ENCODE measurements around the gene NSMCE1. TPM values are rescaled to one million over a fixed set of nuclear protein-coding genes. Genes with fewer than 3 reads are reported as not detected.
A peak's percentile ranks its signal among the peaks of the same experiment; 100 is the strongest.
"Not testable (repeated sequence)": the region's sequence is repeated elsewhere in the genome, so short reads cannot be mapped to it uniquely, and the experiment has no call there.

NSMCE1 gene
- total RNA-seq, 1 donor from 2014 or later, result 41.1 TPM

DNA sequence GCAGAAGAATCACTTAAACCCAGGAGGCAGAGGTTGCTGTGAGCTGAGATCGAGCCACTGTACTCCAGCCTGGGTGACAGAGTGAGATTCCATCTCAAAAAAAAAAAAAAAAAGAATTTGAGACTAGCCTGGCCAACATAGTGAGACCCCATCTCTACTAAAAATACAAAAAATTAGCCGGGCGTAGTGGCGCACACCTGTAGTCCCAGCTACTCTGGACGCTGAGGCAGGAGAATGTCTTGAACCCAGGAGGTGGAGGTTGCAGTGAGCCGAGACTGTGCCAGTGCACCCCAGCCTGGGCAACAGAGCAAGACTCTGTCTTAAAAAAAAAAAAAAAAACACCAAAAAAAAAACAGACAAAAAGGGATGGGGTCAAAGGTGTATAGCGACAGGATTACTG, 4.1 kb upstream of the NSMCE1 start:
- not testable (repeated sequence) for DNase-seq (ENCODE audit: low read depth in 2 of 2)

DNA sequence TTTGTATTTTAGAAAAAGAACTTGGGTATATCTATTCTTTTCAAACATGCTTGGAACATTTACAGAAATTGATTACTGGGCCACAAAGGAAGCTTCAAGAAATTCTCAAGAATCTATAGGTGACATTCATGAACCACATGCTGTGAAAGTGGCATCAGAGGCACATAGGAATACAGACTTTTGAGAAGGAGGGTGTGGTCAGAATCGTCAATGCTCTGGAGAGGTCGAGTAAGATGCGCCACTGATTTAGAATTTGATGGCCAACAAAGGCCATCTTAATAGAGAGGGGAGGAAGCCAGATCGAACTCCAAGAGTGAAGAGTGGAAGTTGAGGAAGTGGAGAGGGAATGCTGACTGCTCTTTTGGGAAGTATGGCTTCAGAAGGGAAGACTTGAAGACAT, 3.5 kb upstream of the NSMCE1 start:
- DNase-seq (ENCODE audit: low read depth in 2 of 2), result no peak

DNA sequence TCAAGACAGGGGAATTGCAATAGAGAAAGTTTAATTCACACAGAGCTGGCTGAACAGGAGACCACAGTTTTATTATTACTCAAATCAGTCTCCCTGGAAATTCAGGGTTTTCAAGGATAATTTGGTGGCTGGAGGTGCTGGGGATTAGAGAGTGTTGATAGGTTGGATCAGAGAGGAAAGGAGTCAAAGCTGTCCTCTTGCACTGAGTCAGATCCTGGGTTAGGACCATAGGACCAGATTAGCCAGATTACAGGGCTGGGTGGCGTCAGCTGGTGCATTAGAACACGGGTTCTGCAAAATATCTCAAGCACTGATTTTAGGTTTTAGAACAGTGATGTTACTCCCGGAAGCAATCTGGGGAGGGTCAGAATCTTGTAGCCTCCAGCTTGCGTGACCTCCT, 1.8 kb upstream of the NSMCE1 start:
- no peak for DNase-seq (ENCODE audit: low read depth in 2 of 2)

DNA sequence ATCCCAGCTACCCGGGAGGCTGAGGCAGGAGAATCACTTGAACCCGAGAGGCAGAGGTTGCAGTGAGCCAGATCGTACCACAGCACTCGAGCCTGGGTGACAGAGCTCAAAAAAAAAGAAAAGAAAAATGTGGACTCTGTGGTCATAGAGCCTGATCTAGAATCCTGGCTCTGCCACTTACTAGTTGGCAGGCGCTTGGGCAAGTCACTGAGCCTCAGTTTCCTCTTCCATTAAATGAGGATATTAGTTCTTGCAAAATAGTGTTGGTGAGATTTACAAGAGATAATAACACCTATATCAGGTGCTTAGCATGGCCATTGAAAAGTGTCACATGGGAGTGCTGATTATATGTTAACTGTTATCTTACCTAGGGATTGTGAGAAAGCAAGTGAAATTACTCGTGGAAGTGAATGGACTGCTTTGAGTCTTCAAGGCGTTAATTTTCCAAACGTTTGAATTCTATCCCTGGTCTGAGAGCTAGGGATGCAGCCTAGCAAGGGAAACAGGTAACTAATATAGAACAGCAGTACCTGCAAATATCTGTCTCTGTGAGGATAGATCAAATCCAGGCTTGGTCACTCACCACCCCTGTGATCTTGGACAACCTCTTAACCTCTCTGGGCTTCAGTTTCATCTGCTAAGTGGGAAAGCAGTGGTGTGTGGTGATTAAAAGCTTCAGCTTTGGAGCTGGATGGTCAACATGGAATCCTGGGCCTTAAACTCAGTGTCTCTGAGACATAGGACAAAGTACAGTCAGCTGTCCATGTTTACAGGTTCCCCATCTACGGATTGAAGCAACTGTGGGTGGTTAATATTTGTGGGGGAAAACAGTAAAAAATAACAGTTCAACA, 953 bp upstream of the NSMCE1 start:
- no peak for DNase-seq (ENCODE audit: low read depth in 2 of 2)

DNA sequence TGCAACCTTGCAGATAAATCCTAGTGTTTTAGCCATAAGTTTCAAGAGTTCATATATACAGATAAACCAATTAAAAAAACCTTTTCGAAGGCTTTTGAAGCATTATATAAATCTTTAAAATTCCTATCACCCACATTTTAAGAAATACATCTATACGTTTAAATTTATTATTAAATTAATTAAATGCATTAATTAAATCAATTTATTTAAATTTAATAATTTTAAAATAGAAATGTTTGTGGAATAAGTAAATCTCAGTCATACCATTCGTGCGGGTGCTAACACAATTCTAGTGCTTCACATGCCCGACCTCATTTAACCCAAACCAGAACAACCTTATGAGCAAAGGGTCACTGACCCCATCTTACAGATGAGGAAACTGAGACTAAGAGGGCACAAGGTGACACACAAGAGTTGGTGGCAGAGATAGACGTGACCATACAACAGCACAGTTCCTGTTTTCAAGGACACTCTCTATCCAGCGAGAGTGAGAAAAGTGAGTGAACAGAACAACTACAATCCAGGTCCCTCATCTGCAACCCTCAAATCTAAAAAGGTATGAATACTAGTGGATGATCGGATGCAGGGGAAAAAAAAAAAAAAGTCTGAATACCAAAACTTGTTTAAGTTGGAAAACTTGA, 1.4 kb downstream of the NSMCE1 start:
- no peak for DNase-seq (ENCODE audit: low read depth in 2 of 2)

DNA sequence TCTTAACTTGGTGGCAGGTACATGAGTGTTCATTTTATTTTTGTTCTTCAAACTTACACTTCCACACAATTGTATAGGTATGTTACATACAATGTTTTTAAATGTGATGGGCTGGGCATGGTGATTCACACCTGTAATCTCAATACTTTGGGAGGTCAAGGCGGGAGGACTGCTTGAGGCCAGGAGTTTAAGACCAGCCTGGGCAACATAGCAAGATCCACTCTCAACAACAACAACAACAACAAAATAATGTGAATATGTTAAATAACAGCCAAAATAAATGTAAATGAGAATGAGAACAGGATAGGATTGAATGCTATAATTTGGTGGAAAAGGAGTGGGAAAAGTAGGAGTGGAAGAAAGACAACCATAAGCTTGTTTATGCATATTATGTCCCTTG, 2.6 kb downstream of the NSMCE1 start:
- no peak for DNase-seq (ENCODE audit: low read depth in 2 of 2)

DNA sequence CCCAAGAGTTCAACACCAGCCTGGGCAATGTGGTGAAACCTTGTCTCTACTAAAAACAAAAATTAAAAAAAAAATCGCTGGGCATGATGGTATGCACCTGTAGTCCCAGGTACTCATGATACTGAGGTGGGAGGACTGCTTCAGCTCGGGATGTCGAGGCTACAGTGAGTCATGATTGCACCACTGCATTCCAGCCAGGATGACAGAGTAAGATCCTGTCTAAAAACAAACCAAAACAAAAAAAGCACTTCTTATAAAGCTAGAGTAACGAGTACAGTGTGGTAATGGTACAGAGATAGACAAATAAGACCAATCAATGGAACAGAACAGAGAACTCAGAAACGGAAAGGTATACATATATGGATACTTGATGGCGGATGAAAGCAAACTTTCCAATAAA, 4.4 kb downstream of the NSMCE1 start:
- peak; percentile 55 to 77 for DNase-seq (ENCODE audit: low read depth in 2 of 2)

DNA sequence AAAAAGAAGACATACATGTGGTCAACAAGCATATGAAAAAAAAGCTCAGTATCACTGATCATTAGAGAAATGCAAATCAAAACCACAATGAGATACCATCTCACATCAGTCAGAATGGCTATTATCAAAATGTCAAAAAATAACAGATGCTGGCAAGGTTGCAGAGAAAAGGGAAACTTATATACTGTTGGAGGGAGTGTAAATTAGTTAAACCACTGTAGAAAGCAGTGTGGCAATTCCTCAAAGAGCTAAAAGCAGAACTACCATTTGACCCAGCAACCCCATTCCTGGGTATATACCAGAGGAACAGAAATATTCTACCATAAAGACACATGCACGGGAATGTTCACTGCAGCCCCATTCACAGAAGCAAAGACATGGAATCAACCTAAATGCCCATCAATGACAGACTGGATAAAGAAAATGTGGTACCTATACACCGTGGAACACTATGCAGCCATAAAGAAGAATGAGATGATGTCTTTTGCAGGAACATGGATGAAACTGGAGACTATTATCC, 5.6 kb downstream of the NSMCE1 start:
- DNase-seq (ENCODE audit: low read depth in 2 of 2), result not testable (repeated sequence)

DNA sequence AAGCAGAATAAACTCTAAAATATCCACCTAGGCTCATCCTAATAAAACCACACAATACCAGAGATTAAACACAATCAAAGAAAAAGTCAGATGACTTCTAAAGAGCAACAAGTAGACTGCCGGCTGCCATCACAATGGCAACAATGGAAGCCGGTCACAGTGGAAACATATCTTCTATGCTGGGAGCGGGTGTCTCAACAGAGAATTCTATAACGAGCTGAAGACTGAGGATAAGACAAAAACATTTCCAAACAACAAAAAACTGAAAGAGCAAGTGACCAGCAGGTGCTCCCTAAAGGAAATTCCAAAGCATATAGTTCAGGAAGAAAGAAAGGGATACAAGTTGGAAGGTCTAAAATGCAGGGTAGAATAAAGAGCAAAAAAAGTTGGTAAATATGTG, 8.9 kb downstream of the NSMCE1 start:
- DNase-seq (ENCODE audit: low read depth in 2 of 2), result peak in 1 of 2 donors; percentile 52

DNA sequence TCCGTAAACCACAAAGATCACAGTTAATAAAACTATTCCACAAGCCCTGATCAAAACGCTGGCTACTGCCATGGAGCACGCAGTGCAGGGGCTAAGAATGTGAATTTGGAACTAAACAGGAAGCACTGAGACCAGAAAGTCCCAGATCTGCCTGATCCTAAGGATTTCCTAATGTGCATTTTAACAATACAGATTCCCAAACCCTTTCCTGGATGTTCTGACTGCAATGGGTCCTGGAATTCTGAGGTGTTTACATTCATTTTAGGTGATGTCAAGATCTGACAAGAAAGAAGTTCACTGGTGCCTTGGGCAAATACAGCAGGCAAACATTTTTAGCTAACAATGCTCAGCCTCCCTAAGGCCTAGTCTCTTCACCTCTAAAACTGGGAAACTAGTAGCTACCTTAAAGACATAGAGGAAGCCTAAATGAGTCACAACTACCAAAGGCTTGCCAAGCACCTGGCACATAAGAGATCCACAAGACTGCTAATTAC, 10.3 kb downstream of the NSMCE1 start:
- peak; percentile 32 to 83 for DNase-seq (ENCODE audit: low read depth in 2 of 2)

DNA sequence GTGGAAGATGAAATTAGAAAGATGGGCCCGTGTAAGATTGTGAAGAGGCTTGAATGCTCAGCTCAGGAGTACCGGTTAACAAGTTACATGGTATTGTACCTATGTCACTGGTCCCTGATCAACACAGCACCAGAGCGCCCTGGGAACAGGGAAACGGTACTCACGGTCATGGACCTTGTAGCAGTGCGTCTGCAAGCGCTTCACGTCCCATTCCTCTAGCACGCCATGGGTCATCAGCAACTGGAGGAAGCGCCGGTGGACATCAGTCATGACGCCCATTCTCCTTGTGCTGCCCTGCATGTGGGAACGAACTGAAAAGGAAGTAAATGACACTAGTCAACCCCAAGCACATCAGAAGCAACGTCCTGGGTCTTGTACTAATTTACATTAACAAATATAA, 11.3 kb downstream of the NSMCE1 start:
- no peak for DNase-seq (ENCODE audit: low read depth in 2 of 2)

DNA sequence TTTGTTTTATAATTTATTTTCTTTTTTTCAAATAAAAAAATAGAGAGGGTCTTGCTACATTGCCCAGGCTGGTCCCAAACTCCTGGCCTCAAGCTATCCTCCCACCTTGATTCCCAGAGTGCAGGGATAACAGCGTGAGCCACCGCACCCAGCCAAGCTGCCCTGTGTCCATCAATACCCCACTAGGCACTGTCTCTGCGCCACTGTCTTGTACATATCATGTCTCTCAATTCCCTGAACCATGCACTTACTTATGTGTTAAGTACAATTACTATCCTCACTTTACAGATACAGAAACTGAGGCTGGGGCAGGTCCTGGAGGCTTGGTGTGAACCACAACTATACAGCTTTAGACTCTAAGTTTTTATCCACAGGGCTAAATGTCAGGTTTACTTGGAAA, 11.7 kb downstream of the NSMCE1 start:
- DNase-seq (ENCODE audit: low read depth in 2 of 2), result no peak

DNA sequence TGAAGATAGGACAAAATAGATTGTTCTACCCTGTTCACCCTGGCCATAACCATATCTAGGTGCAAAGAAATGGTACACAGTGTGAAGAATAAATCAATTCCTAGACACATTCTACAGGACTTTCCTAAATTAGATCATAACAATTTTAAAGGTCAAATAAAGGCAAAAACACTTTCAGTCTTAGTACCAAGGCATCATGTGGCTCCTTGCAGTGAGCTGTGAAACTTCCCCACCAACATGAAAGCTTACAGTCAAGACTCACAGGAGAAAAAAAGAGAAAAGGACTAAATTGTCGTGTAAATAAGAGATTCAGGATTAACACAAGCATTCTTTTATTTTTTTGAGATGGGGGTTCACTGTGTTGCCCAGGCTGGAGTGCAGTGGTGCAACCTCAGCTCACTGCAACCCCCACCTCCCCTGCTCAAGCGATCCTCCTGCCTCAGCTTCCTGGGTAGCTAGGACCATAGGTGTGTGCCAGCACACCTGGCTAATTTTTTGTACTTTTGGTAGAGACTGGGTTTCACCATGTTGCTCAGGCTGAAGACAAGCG, 14.2 kb downstream of the NSMCE1 start:
- peak in 1 of 2 donors; percentile 69 for DNase-seq (ENCODE audit: low read depth in 2 of 2)

DNA sequence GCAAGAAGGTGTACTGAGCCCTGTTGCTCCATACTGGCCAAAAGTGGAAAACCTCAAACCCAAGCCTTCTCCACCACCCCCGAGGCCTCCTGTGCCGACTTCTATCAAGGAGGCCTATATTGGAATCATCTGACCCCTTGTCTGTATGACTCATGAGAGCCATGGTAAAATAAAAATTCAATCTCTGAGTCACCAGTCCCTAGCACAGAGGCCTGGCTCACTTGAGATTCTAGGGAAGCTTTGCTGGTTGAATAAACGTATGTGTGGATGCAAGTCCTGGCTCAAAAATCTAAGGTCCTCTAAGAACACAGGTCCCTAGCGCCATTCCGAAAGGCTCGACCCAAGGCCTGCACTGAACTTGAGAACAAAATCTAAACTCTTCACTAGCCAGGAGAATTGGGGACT, 15.0 kb downstream of the NSMCE1 start:
- peak in 1 of 2 donors; percentile 89 for DNase-seq (ENCODE audit: low read depth in 2 of 2)

DNA sequence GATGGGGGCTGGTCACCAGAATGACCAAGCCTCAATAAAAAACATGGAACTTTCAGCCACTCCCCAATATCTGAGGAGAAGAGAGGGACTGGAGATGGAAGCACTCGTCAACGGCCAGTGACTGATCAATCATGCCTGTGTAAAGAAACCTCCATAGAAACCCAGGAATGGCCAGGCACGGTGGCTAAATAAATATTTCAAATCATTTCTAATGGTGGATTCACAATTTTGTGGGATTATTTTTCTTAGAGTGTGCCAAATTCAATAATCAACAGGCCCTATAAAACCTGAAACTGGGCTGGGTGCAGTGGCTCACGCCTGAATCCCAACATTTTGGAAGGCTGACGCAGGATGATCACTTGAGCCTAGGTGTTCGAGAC, 16.4 kb downstream of the NSMCE1 start:
- no peak for DNase-seq (ENCODE audit: low read depth in 2 of 2)

DNA sequence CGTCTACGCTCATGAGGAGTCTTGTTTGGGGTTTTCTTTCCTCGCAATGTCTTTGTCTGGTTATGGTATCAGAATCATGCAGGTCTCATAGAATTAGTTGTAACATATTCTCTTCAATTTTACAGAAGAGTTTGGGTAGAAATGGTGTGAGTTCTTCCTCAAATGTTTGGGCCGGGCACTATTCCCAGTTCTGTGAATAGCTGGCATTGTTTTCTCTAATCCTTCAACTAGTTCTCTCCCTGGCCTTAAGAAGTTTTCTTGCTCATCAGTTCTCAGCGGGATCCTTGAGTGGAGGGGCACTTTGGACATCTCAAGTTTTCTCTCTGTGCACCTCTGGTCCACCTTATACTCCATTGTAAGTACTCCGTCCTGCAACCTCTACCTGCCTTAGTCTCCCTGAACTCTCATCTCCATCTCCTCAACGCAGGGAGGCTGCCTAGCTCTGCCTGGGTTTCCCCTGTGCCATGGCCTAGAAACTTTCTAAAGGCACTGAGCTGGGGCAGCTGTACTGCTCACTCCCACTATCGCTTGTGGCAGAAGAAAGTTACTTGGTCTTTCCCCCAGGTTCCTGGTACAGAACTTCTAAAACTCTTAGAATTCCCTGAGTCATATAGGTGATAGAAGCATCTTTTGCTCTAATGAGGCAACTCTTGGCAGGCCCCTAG, 16.9 kb downstream of the NSMCE1 start:
- no peak for DNase-seq (ENCODE audit: low read depth in 2 of 2)

DNA sequence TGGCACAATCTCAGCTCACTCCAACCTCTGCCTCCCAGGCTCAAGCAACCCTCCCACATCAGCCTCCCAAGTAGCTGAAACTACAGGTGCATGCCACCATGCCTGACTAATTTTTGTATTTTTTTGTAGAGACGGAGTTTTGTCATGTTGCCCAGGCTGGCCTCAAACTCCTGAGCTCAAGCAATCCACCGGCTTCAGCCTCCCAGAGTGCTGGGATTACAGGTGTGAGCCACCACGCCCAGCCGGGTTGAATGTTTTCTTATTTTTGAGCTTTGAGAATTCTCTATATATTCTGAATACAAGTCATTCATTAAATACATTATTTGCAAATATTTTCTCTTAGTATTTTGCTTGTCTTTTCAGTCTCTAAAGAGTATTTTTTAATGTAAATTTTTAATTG, 19.7 kb downstream of the NSMCE1 start:
- DNase-seq (ENCODE audit: low read depth in 2 of 2), result not testable (repeated sequence)

DNA sequence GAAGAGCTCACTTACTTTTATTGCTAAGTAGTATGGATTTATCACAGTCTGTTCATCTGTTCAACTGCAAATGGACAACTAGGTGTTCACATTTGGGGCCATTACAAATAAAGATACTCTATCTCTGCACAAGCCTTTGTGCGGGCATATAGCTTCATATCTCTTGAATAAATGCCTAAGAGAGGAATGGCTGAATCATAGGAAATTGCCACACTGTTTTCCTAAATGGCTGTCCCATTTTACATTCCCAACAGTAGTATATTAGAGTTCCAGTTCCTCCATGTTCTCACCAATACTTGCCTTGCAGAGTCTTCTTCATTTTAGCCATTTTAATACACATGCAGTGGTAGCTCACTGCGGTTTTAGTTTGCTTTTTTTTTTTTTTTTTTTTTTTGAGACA, 20.5 kb downstream of the NSMCE1 start:
- peak; percentile 50 to 67 for DNase-seq (ENCODE audit: low read depth in 2 of 2)

DNA sequence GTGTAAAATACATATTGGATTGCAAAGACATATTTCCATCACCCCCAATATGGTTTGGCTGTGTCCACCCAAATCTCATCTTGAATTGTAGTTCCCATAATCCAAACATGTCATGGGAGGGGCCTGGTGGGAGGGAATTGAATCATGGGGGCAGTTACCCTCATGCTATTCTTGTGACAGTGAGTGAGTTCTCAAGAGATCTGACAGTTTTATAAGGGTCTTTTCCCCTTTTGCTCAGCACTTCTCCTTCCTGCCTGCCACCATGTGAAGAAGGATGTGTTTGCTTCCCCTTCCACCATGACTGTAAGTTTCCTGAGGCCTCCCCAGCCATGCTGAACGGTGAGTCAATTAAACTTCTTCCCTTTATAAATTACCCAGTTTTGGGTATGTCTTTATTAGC, 21.5 kb downstream of the NSMCE1 start:
- not testable (repeated sequence) for DNase-seq (ENCODE audit: low read depth in 2 of 2)

DNA sequence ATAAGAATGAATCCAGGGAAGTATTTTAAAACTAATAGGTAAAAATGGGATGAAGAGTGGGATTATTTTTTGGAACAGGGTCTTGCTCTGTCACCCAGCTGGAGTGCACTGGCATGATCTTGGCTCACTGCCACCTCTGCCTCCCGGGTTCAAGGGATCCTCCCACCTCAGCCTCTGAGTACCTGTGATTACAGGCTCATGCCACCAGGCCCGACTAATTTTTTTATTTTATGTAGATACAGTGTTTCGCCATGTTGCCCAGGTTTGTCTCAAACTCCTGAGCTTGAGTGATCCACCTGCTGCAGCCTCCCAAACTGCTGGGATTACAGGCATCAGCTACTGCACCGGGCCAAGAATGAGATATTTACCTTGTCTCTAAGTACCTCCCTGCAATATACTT, 22.1 kb downstream of the NSMCE1 start:
- DNase-seq (ENCODE audit: low read depth in 2 of 2), result no peak

DNA sequence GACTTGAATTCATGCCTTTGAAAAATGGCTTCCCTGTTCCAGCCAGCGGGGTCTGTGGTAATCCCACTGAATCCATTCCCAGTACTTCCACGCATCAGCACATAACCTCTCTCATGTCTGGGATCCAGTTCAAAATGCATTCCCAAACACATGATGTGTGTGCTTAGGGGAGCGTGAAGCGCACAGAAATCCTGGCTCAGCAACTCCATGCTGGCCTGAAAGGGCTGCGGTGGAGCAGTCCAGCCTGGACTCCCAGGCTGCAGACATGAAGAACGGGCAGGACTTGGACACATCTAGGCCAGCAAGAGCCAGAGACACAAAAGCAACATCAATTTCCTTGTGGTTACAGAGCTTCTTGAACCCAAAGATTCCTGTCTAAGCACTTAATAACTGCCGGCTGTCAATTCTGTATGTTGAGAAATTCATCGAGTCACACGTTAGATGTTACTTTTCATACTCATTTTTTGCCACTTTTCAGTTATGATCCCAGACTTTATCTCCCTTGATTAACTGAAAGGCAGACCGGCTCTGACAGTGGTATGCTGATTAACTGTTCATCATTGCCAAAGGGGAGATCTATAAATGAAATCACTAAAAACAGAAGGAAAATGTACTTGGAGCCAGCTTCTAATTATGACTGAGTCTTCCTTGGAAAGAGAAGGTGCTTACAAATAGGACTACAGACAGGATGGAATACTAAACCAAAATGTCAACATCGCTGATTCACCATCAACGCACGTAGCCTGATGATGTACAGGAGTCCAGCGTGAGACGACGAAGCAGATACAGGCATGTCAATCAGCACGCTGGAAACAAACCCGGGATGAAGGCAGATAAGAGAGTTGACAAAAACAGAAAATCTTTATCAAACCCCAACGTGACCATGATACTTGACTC, 23.0 kb downstream of the NSMCE1 start:
- DNase-seq (ENCODE audit: low read depth in 2 of 2), result peak; percentile 86 to 88
